HEK293 (cell line): Measurements from ENCODE around the gene CHST14.
A peak's percentile ranks its signal among the peaks of the same experiment; 100 is the strongest.

Source experiments
- CTCF ChIA-PET: fragments of 350-600 bp; formaldehyde crosslinking; extraction: SDS; loops from one replicate; lab custom pipeline; 2021; ENCODE audit warnings: antibody characterized with exemption; lab: Yijun Ruan, JAX
- POLR2A ChIA-PET: fragments of 300-600 bp; formaldehyde crosslinking; extraction: SDS; loops from one replicate; lab custom pipeline; 2020; ENCODE audit warnings: antibody characterized with exemption, inconsistent platforms; lab: Yijun Ruan, JAX
- H3K27ac ChIP-seq: fragments of 200-500 bp; sonication (Bioruptor generic); 2 replicates; pipeline ENCODE4 v1.5.1; 2014; ENCODE audit warnings: low read depth, low read length, control low read depth, inconsistent platforms; ENCODE audit errors: extremely low read depth
- H3K36me3 ChIP-seq, 2 experiments: fragments of 200-500 bp in 1 of 2; sonication (Bioruptor generic) in 1 of 2; 1 replicate in 1 of 2; 2 replicates in 1 of 2; pipeline ENCODE4 v1.5.1; 2014 to 2017; ENCODE audit warnings: inconsistent platforms in 2 of 2, low read length in 2 of 2; ENCODE audit not compliant: control insufficient read depth in 2 of 2, insufficient read depth in 1 of 2
- H3K4me1 ChIP-seq: fragments of 200-500 bp; sonication (Bioruptor generic); 2 replicates; pipeline ENCODE4 v1.5.1; 2014; ENCODE audit warnings: mild to moderate bottlenecking, low read length, inconsistent platforms; ENCODE audit not compliant: control insufficient read depth, insufficient read depth
- H3K4me3 ChIP-seq: 2 replicates; pipeline ENCODE4 v1.5.1; 2011; ENCODE audit warnings: low read depth, mild to moderate bottlenecking, control low read depth, low read length, moderate library complexity
- H3K9me3 ChIP-seq: fragments of 200-500 bp; sonication (Bioruptor generic); 2 replicates; pipeline ENCODE4 v1.5.1; 2014; ENCODE audit warnings: low read depth, low read length, inconsistent platforms; ENCODE audit not compliant: control insufficient read depth, insufficient read depth
- FEZF1 ChIP-seq: fragments of 450-650 bp; formaldehyde crosslinking; IDR thresholded peaks from 2 replicates; pipeline ENCODE4 v1.5.1; 2016; ENCODE audit warnings: missing biosample characterization, missing genetic modification characterization
- GLI2 ChIP-seq: fragments of 450-650 bp; formaldehyde crosslinking; IDR thresholded peaks from 2 replicates; pipeline ENCODE4; 2017; ENCODE audit warnings: missing biosample characterization, missing genetic modification characterization, low read depth, borderline replicate concordance
- GLI4 ChIP-seq: fragments of 450-650 bp; formaldehyde crosslinking; IDR thresholded peaks from 2 replicates; pipeline ENCODE4 v1.5.1; 2016; ENCODE audit warnings: missing biosample characterization, missing genetic modification characterization
- KLF8 ChIP-seq: fragments of 450-650 bp; formaldehyde crosslinking; IDR thresholded peaks from 2 replicates; pipeline ENCODE4 v1.5.1; 2016; ENCODE audit warnings: missing biosample characterization, missing genetic modification characterization
- OSR2 ChIP-seq: fragments of 450-650 bp; formaldehyde crosslinking; IDR thresholded peaks from 2 replicates; pipeline ENCODE4 v1.5.1; 2016; ENCODE audit warnings: missing biosample characterization, missing genetic modification characterization
- PRDM1 ChIP-seq: fragments of 450-650 bp; formaldehyde crosslinking; IDR thresholded peaks from 2 replicates; pipeline ENCODE4; 2016; ENCODE audit warnings: missing biosample characterization, missing genetic modification characterization
- RBAK ChIP-seq: fragments of 450-650 bp; formaldehyde crosslinking; IDR thresholded peaks from 2 replicates; pipeline ENCODE4 v1.5.1; 2016; ENCODE audit warnings: missing biosample characterization, missing genetic modification characterization
- WT1 ChIP-seq: fragments of 450-650 bp; formaldehyde crosslinking; IDR thresholded peaks from 2 replicates; pipeline ENCODE4 v1.5.1; 2016; ENCODE audit warnings: missing biosample characterization, missing genetic modification characterization
- ZBTB17 ChIP-seq: fragments of 450-650 bp; formaldehyde crosslinking; IDR thresholded peaks from 2 replicates; pipeline ENCODE4 v1.5.1; 2016; ENCODE audit warnings: missing biosample characterization, missing genetic modification characterization
- ZBTB20 ChIP-seq: fragments of 450-650 bp; formaldehyde crosslinking; IDR thresholded peaks from 2 replicates; pipeline ENCODE4 v1.5.1; 2016; ENCODE audit warnings: missing biosample characterization, missing genetic modification characterization
- ZBTB7A ChIP-seq: fragments of 450-650 bp; formaldehyde crosslinking; IDR thresholded peaks from 2 replicates; pipeline ENCODE4 v1.5.1; 2016; ENCODE audit warnings: low read depth, missing biosample characterization, missing genetic modification characterization
- ZBTB8A ChIP-seq: fragments of 450-650 bp; formaldehyde crosslinking; IDR thresholded peaks from 2 replicates; pipeline ENCODE4 v1.5.1; 2016; ENCODE audit warnings: missing biosample characterization, missing genetic modification characterization
- ZNF112 ChIP-seq: fragments of 450-650 bp; formaldehyde crosslinking; IDR thresholded peaks from 2 replicates; pipeline ENCODE4 v1.5.0; 2017; ENCODE audit warnings: missing biosample characterization, missing genetic modification characterization
- ZNF184 ChIP-seq: fragments of 450-650 bp; IDR thresholded peaks from 2 replicates; pipeline ENCODE4 v1.5.1; 2018; ENCODE audit warnings: missing biosample characterization, mild to moderate bottlenecking, missing genetic modification characterization
- ZNF211 ChIP-seq: fragments of 450-650 bp; formaldehyde crosslinking; IDR thresholded peaks from 2 replicates; pipeline ENCODE4 v1.5.1; 2016; ENCODE audit warnings: low read depth, missing biosample characterization, missing genetic modification characterization
- ZNF223 ChIP-seq: fragments of 450-650 bp; formaldehyde crosslinking; IDR thresholded peaks from 2 replicates; pipeline ENCODE4 v1.5.1; 2016; ENCODE audit warnings: missing biosample characterization, missing genetic modification characterization
- ZNF24 ChIP-seq: fragments of 450-650 bp; formaldehyde crosslinking; IDR thresholded peaks from 2 replicates; pipeline ENCODE4 v1.5.1; 2016; ENCODE audit warnings: missing biosample characterization, missing genetic modification characterization
- ZNF311 ChIP-seq: fragments of 450-650 bp; formaldehyde crosslinking; IDR thresholded peaks from 2 replicates; pipeline ENCODE4 v1.5.1; 2017; ENCODE audit warnings: missing biosample characterization, missing genetic modification characterization, borderline replicate concordance
- ZNF341 ChIP-seq: fragments of 450-650 bp; formaldehyde crosslinking; IDR thresholded peaks from 2 replicates; pipeline ENCODE4; 2016; ENCODE audit warnings: low read depth, missing biosample characterization, missing genetic modification characterization
- ZNF416 ChIP-seq: fragments of 450-650 bp; formaldehyde crosslinking; IDR thresholded peaks from 2 replicates; pipeline ENCODE4 v1.5.1; 2016; ENCODE audit warnings: missing biosample characterization, missing genetic modification characterization
- ZNF488 ChIP-seq: fragments of 450-650 bp; formaldehyde crosslinking; IDR thresholded peaks from 2 replicates; pipeline ENCODE4 v1.5.1; 2016; ENCODE audit warnings: missing biosample characterization, missing genetic modification characterization
- ZNF510 ChIP-seq: fragments of 450-650 bp; formaldehyde crosslinking; IDR thresholded peaks from 2 replicates; pipeline ENCODE4 v1.5.1; 2018; ENCODE audit warnings: mild to moderate bottlenecking, missing genetic modification characterization, missing biosample characterization; ENCODE audit not compliant: insufficient replicate concordance
- ZNF530 ChIP-seq: fragments of 450-650 bp; formaldehyde crosslinking; IDR thresholded peaks from 2 replicates; pipeline ENCODE4 v1.5.1; 2016; ENCODE audit warnings: low read depth, missing biosample characterization, missing genetic modification characterization
- ZNF544 ChIP-seq: fragments of 450-650 bp; formaldehyde crosslinking; IDR thresholded peaks from 2 replicates; pipeline ENCODE4 v1.5.0; 2017; ENCODE audit warnings: missing biosample characterization, missing genetic modification characterization
- ZNF561 ChIP-seq: fragments of 450-650 bp; IDR thresholded peaks from 2 replicates; pipeline ENCODE4 v1.5.1; 2018; ENCODE audit warnings: missing biosample characterization, missing genetic modification characterization, borderline replicate concordance
- ZNF600 ChIP-seq: fragments of 450-650 bp; formaldehyde crosslinking; IDR thresholded peaks from 2 replicates; pipeline ENCODE4 v1.5.1; 2016; ENCODE audit warnings: missing biosample characterization, missing genetic modification characterization
- ZNF658 ChIP-seq: fragments of 450-650 bp; formaldehyde crosslinking; IDR thresholded peaks from 2 replicates; pipeline ENCODE4; 2016; ENCODE audit warnings: missing biosample characterization, missing genetic modification characterization
- ZNF701 ChIP-seq: fragments of 450-650 bp; formaldehyde crosslinking; IDR thresholded peaks from 2 replicates; pipeline ENCODE4 v1.5.1; 2016; ENCODE audit warnings: missing biosample characterization, missing genetic modification characterization
- ZNF768 ChIP-seq: fragments of 450-650 bp; formaldehyde crosslinking; IDR thresholded peaks from 2 replicates; pipeline ENCODE4 v1.5.1; 2018; ENCODE audit warnings: missing biosample characterization, mild to moderate bottlenecking, missing genetic modification characterization
- ZNF830 ChIP-seq: fragments of 450-650 bp; IDR thresholded peaks from 2 replicates; pipeline ENCODE4 v1.5.0; 2018; ENCODE audit warnings: missing biosample characterization, missing genetic modification characterization, low read depth, mild to moderate bottlenecking, moderate library complexity
- TF ChIP-seq, protein P1 (sequence below): fragments of 450-650 bp; formaldehyde crosslinking; IDR thresholded peaks from 2 replicates; pipeline ENCODE4 v1.5.1; 2016; ENCODE audit warnings: missing biosample characterization, missing genetic modification characterization
- TF ChIP-seq, protein P2 (sequence below): fragments of 450-650 bp; formaldehyde crosslinking; IDR thresholded peaks from 2 replicates; pipeline ENCODE4 v1.5.1; 2017; ENCODE audit warnings: missing biosample characterization, missing genetic modification characterization
- TF ChIP-seq, protein P3 (sequence below): fragments of 450-650 bp; formaldehyde crosslinking; optimal IDR thresholded peaks from 2 replicates; pipeline ENCODE3; 2016; ENCODE audit warnings: missing biosample characterization, mild to moderate bottlenecking, missing genetic modification characterization

Gene CHST14

GRCh38 chr15:40438712-40439111 lies 32.1 kb upstream of the CHST14 start:
- no peaks in the 10 kb centered on the region for H3K36me3 ChIP-seq
- ChIA-PET POLR2A (no interaction called here), CTCF (no interaction called here)
- TF ChIP-seq WT1 (tag by site-specific recombination) (no peak), GLI4 (tag by site-specific recombination) (no peak), ZNF768 (tag by site-specific recombination) (no peak), PRDM1 (tag by site-specific recombination) (no peak), ZNF544 (tag by site-specific recombination) (no peak), ZNF658 (tag by site-specific recombination) (no peak), KLF8 (no peak), ZNF311 (tag by site-specific recombination) (no peak), ZNF416 (tag by site-specific recombination) (no peak), ZNF701 (tag by site-specific recombination) (no peak), OSR2 (tag by site-specific recombination) (no peak), ZNF830 (tag by site-specific recombination) (no peak), ZNF600 (no peak), ZBTB20 (no peak), ZNF488 (tag by site-specific recombination) (no peak), ZNF530 (no peak), ZBTB7A (tag by site-specific recombination) (no peak), ZBTB17 (no peak)
- TF ChIP-seq, protein P1, sequence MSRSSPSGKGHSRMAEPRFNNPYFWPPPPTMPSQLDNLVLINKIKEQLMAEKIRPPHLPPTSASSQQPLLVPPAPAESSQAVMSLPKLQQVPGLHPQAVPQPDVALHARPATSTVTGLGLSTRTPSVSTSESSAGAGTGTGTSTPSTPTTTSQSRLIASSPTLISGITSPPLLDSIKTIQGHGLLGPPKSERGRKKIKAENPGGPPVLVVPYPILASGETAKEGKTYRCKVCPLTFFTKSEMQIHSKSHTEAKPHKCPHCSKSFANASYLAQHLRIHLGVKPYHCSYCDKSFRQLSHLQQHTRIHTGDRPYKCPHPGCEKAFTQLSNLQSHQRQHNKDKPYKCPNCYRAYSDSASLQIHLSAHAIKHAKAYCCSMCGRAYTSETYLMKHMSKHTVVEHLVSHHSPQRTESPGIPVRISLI (tag by site-specific recombination), result no peak
- TF ChIP-seq, protein P2, sequence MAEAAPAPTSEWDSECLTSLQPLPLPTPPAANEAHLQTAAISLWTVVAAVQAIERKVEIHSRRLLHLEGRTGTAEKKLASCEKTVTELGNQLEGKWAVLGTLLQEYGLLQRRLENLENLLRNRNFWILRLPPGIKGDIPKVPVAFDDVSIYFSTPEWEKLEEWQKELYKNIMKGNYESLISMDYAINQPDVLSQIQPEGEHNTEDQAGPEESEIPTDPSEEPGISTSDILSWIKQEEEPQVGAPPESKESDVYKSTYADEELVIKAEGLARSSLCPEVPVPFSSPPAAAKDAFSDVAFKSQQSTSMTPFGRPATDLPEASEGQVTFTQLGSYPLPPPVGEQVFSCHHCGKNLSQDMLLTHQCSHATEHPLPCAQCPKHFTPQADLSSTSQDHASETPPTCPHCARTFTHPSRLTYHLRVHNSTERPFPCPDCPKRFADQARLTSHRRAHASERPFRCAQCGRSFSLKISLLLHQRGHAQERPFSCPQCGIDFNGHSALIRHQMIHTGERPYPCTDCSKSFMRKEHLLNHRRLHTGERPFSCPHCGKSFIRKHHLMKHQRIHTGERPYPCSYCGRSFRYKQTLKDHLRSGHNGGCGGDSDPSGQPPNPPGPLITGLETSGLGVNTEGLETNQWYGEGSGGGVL, result no peak
- H3K4me1 ChIP-seq, result peaks cover 9% of the 10 kb centered on the region
- no peaks in the 10 kb centered on the region for H3K9me3 ChIP-seq
- no peak overlapping the region for H3K4me3 ChIP-seq
- no peak overlapping the region for H3K27ac ChIP-seq

DNA sequence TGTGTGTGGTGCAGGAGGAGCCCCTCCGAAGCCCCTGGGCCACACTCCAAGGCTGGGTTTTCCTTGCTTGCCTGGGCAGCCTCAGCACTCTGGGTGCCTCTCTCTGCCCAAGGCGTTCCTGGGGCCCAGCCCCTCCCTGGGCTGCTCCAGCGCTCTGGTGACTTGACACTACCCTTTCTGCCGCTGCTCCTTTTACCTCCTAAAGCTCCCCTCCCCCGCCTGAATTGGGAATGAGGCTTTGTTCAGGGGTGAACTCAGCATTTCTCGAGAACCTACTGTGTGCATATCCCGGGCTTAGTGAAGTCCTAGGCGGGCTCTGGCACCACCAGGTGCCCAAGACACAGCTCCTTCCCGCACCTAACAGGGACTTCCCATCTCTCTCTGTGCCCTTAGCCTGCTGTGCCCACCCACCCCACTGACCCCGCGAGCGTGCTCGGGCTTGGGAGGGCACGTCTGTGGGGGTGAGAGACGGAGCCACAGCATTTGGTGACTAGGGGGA lies 31.3 kb upstream of the CHST14 start:
- Histone ChIP-seq H3K9me3 (no peaks in the 10 kb centered on the region), H3K4me1 (peaks cover 9% of the 10 kb centered on the region), H3K4me3 (peak overlapping the region; percentile 42), H3K36me3 (no peaks in the 10 kb centered on the region), H3K27ac (peak overlapping the region; percentile 46; the same call in 1 of the 2 replicates)
- POLR2A ChIA-PET, result interaction anchor here (1.0 to 2.2 kb wide), 3 partner anchors 31 to 159 kb away, joined by 3 to 12 read pairs (median 3); partner anchors contain the start of genes CHST14 and IVD
- CTCF ChIA-PET, result interaction anchor here (1.3 to 1.4 kb wide), 2 partner anchors 17 to 68 kb away, joined by 3 to 6 read pairs; no protein-coding TSS in a partner anchor
- TF ChIP-seq RBAK (tag by site-specific recombination) (no peak), GLI2 (tag by site-specific recombination) (no peak), ZNF223 (tag by site-specific recombination) (no peak), ZNF561 (tag by site-specific recombination) (peak; percentile 74; the same call in 1 of the 2 replicates), ZNF112 (tag by site-specific recombination) (no peak), FEZF1 (tag by site-specific recombination) (peak; percentile 55; the same call in 1 of the 2 replicates), ZNF184 (tag by site-specific recombination) (no peak), ZNF768 (tag by site-specific recombination) (no peak), ZNF341 (tag by site-specific recombination) (peak; percentile 78), ZNF211 (tag by site-specific recombination) (no peak), ZNF510 (no peak), ZBTB8A (tag by site-specific recombination) (peak; percentile 28), ZNF24 (tag by site-specific recombination) (peak; percentile 23; the same call in 1 of the 2 replicates)
- TF ChIP-seq, protein P3, sequence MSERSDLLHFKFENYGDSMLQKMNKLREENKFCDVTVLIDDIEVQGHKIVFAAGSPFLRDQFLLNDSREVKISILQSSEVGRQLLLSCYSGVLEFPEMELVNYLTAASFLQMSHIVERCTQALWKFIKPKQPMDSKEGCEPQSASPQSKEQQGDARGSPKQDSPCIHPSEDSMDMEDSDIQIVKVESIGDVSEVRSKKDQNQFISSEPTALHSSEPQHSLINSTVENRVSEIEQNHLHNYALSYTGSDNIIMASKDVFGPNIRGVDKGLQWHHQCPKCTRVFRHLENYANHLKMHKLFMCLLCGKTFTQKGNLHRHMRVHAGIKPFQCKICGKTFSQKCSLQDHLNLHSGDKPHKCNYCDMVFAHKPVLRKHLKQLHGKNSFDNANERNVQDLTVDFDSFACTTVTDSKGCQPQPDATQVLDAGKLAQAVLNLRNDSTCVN (tag by site-specific recombination), result peak; percentile 23
